Subcutaneous abdominal adipose tissue (tissue), 5 donors: Measurements from ENCODE around the gene ZBTB42.
A peak's percentile ranks its signal among the peaks of the same experiment; 100 is the strongest.

Experiments
- H3K27ac ChIP-seq: one replicate; pipeline ENCODE4 v1.7.0; 2013; ENCODE audit warnings: low read depth, mild to moderate bottlenecking, inconsistent platforms, low read length, moderate library complexity
- H3K27me3 ChIP-seq, 5 donors: one replicate each; pipeline ENCODE4 v1.7.0; 2013; ENCODE audit warnings: low read length in 5 of 5, inconsistent platforms in 1 of 5; ENCODE audit not compliant: control insufficient read depth in 5 of 5, insufficient read depth in 4 of 5
- H3K36me3 ChIP-seq, 5 donors: one replicate each; pipeline ENCODE4 v1.7.0; 2013; ENCODE audit warnings: low read length in 5 of 5; ENCODE audit not compliant: control insufficient read depth in 5 of 5, insufficient read depth in 5 of 5
- H3K4me1 ChIP-seq, 5 donors: one replicate each; pipeline ENCODE4 v1.7.0; 2013; ENCODE audit warnings: low read length in 5 of 5, mild to moderate bottlenecking in 3 of 5, moderate library complexity in 1 of 5; ENCODE audit not compliant: control insufficient read depth in 5 of 5, insufficient read depth in 5 of 5
- H3K4me3 ChIP-seq, 5 donors: one replicate each; pipeline ENCODE4 v1.7.0; 2013; ENCODE audit warnings: low read length in 5 of 5, low read depth in 1 of 5
- H3K9ac ChIP-seq, 5 donors: one replicate each; pipeline ENCODE4 v1.7.0; 2013; ENCODE audit warnings: low read length in 5 of 5, mild to moderate bottlenecking in 4 of 5, moderate library complexity in 3 of 5
- H3K9me3 ChIP-seq, 5 donors: one replicate each; pipeline ENCODE4 v1.7.0; 2013; ENCODE audit warnings: low read length in 5 of 5; ENCODE audit not compliant: control insufficient read depth in 5 of 5
- donor health status: healthy.
- donor health status: healthy.
- donor health status: healthy.
- donor health status: healthy.
- donor health status: healthy.

Gene ZBTB42

GRCh38 chr14:104821229-104821945, 20.5 kb downstream of the ZBTB42 start:
- Histone ChIP-seq H3K36me3 (no peaks in the 10 kb centered on the region), H3K4me3 (no peak overlapping the region), H3K27me3 (peaks cover 0 to 3% (median 0%) of the 10 kb centered on the region in 5 donors), H3K9ac (no peak overlapping the region), H3K4me1 (peaks cover 3 to 32% (median 23%) of the 10 kb centered on the region in 5 donors), H3K27ac (no peak overlapping the region), H3K9me3 (peaks cover 0 to 6% (median 3%) of the 10 kb centered on the region in 5 donors)

- Histone ChIP-seq H3K27ac (no peak overlapping the region), H3K9me3 (peaks cover 0 to 6% (median 3%) of the 10 kb centered on the region in 5 donors), H3K4me1 (peaks cover 0 to 28% (median 19%) of the 10 kb centered on the region in 5 donors), H3K4me3 (no peak overlapping the region), H3K27me3 (peaks cover 0 to 3% (median 0%) of the 10 kb centered on the region in 5 donors), H3K9ac (no peak overlapping the region), H3K36me3 (no peaks in the 10 kb centered on the region)
Observed at GRCh38 chr14:104821971-104822608, 21.2 kb downstream of the ZBTB42 start.

DNA sequence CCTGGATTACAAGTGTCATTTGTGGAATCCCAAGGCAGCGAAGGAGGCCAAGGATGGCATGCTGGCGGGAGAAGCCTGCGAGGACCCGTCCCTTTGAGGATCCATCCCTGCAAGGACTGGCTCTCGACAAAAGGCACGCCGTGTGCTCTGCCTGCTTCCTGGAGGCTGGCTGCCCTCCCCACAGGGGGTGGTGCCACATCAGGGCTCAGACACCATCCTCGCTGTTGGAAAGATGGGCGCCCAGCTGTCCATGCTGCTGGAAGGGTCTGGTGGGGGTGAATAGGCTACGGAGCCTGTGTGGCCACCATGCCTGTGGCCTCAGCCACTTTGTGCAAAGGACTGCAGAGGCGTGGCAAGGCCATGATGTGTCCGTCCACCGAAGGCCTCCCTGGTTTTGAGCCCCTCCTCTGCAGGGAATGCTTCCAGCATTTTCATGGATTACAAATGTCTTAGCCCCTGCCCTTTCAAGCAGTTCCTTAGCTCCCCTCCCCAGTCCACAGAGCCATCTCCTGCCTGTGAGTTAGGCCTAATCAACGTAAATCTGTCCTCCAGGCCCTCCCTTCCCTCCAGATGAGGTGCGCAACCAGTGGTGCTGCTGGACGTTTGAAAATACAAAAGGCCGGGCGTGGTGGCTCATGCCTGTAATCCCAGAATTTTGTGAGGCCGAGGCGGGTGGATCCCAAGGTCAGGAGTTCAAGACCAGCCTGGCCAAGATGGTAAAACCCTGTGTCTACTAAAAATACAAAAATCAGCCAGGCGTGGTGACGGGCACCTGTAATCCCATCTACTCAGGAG, 22.1 kb downstream of the ZBTB42 start:
- peaks cover 0 to 3% (median 0%) of the 10 kb centered on the region in 5 donors for H3K27me3 ChIP-seq
- peaks cover 0 to 2% (median under 1%) of the 10 kb centered on the region in 5 donors for H3K9me3 ChIP-seq
- no peak overlapping the region for H3K27ac ChIP-seq
- peaks cover 0 to 32% (median 27%) of the 10 kb centered on the region in 5 donors for H3K4me1 ChIP-seq
- H3K36me3 ChIP-seq: no peaks in the 10 kb centered on the region
- H3K9ac ChIP-seq: no peak overlapping the region
- H3K4me3 ChIP-seq: no peak overlapping the region

- Histone ChIP-seq H3K27ac (no peak overlapping the region), H3K27me3 (peaks cover 0 to 3% (median 0%) of the 10 kb centered on the region in 5 donors), H3K4me3 (no peak overlapping the region), H3K9ac (no peak overlapping the region), H3K36me3 (no peaks in the 10 kb centered on the region), H3K4me1 (peaks cover 0 to 32% (median 28%) of the 10 kb centered on the region in 5 donors), H3K9me3 (no peaks in the 10 kb centered on the region)
Observed at GRCh38 chr14:104824353-104824997, 23.6 kb downstream of the ZBTB42 start.

DNA sequence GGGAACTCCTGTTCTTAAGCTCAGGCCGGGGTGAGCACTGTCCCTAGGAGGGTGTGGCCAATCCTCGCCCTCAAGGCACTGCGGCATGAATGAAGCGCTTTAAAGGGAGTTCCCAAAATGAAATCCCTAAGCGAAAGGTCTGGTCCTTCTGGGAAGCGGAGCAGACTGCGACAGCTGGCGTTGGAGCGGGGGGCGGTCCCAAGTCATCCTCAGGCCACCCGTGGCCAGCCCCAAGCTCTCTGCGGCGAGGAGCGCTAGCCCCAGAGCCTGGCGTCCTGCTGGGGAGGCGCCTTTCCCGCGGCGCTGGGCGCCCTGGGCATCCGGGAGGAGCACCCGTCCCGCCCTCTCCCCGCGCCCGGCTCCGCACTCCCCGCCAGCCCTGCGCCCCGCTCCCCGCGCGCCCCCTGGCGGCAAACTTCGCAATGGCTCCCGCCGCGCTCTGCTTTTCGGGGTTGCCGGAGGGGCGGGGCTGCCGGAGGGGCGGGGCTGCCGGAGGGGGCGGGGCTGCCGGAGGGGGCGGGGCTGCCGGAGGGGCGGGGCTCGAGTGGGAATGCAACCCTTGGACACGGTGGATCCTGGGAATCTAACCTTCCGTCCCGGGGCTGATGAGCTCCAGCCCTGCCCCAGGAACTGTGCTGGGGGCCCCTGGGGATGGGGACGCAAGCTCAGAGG, 25.4 kb downstream of the ZBTB42 start:
- Histone ChIP-seq H3K4me1 (peaks cover 0 to 26% (median 22%) of the 10 kb centered on the region in 5 donors), H3K27ac (no peak overlapping the region), H3K9me3 (no peaks in the 10 kb centered on the region), H3K9ac (peak overlapping the region in 3 of 5 donors; percentile 56 to 76 (median 73)), H3K36me3 (no peaks in the 10 kb centered on the region), H3K27me3 (peaks cover 0 to 3% (median 0%) of the 10 kb centered on the region in 5 donors), H3K4me3 (peak overlapping the region; percentile 69 to 75 (median 72))

DNA sequence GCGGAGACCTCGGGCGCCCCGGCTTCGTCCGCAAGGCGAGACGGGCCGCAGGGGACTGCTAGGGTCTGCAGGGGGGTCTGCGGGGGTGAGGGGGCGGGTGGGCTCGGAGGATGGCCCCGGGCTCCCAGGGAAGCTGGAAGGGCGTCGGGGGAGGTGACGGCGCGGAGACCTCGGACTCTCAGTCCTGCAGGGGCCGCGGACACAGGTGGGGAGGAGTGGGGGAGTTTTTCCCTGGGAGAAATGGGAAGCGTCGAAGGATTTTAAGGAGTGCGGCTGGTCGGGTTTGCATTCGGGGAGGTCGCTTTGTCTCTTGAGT, 25.9 kb downstream of the ZBTB42 start:
- Histone ChIP-seq H3K4me3 (peak overlapping the region; percentile 32 to 64 (median 44)), H3K9ac (peak overlapping the region in 4 of 5 donors; percentile 27 to 68 (median 45)), H3K27ac (no peak overlapping the region)

GRCh38 chr14:104827177-104828055, 26.5 kb downstream of the ZBTB42 start:
- peak overlapping the region in 4 of 5 donors; percentile 27 to 68 (median 45) for H3K9ac ChIP-seq
- no peaks in the 10 kb centered on the region for H3K36me3 ChIP-seq
- H3K27ac ChIP-seq: no peak overlapping the region
- H3K4me3 ChIP-seq: peak overlapping the region; percentile 32 to 64 (median 44)
- peaks cover 0 to 3% (median 0%) of the 10 kb centered on the region in 5 donors for H3K27me3 ChIP-seq
- H3K9me3 ChIP-seq: no peaks in the 10 kb centered on the region
- H3K4me1 ChIP-seq: peaks cover 0 to 26% (median 22%) of the 10 kb centered on the region in 5 donors

More for the DNA sequence above, 25.9 kb downstream of the ZBTB42 start:
- Histone ChIP-seq H3K4me1 (peaks cover 0 to 26% (median 22%) of the 10 kb centered on the region in 5 donors), H3K9me3 (no peaks in the 10 kb centered on the region), H3K36me3 (no peaks in the 10 kb centered on the region), H3K27me3 (peaks cover 0 to 3% (median 0%) of the 10 kb centered on the region in 5 donors)

- no peak overlapping the region for H3K9ac ChIP-seq
- H3K27ac ChIP-seq: no peak overlapping the region
- H3K4me3 ChIP-seq: no peak overlapping the region
- peaks cover 0 to 33% (median 17%) of the 10 kb centered on the region in 5 donors for H3K4me1 ChIP-seq
- peaks cover 0 to under 1% (median 0%) of the 10 kb centered on the region in 5 donors for H3K27me3 ChIP-seq
- H3K9me3 ChIP-seq: no peaks in the 10 kb centered on the region
- H3K36me3 ChIP-seq: no peaks in the 10 kb centered on the region
Observed at GRCh38 chr14:104830781-104831180, 29.9 kb downstream of the ZBTB42 start.
